Testis (tissue), 2 donors: ENCODE results near the gene OR8A1.

Source experiments
- POLR2A ChIP-seq: fragments of 450-650 bp; IDR thresholded peaks from one replicate; pipeline ENCODE4 v1.6.1; 2017; ENCODE audit warnings: antibody characterized with exemption, mild to moderate bottlenecking, moderate library complexity
- TF ChIP-seq, protein P1 (sequence below), 3 experiments: fragments of 450-650 bp in 2 of 3; fragments of 200-600 bp in 1 of 3; sonication (generic) in 1 of 3; IDR thresholded peaks; one replicate each; pipeline ENCODE4 v1.5.1; 2016 to 2019; ENCODE audit warnings: antibody characterized with exemption in 3 of 3, mild to moderate bottlenecking in 2 of 3, moderate library complexity in 1 of 3

DNA sequence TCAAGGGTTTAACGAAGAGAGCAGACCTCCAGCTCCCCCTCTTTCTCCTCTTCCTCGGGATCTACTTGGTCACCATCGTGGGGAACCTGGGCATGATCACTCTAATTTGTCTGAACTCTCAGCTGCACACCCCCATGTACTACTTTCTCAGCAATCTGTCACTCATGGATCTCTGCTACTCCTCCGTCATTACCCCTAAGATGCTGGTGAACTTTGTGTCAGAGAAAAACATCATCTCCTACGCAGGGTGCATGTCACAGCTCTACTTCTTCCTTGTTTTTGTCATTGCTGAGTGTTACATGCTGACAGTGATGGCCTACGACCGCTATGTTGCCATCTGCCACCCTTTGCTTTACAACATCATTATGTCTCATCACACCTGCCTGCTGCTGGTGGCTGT lies 363 bp downstream of the OR8A1 start:
- TF ChIP-seq POLR2A, result no peak
- TF ChIP-seq, protein P1, sequence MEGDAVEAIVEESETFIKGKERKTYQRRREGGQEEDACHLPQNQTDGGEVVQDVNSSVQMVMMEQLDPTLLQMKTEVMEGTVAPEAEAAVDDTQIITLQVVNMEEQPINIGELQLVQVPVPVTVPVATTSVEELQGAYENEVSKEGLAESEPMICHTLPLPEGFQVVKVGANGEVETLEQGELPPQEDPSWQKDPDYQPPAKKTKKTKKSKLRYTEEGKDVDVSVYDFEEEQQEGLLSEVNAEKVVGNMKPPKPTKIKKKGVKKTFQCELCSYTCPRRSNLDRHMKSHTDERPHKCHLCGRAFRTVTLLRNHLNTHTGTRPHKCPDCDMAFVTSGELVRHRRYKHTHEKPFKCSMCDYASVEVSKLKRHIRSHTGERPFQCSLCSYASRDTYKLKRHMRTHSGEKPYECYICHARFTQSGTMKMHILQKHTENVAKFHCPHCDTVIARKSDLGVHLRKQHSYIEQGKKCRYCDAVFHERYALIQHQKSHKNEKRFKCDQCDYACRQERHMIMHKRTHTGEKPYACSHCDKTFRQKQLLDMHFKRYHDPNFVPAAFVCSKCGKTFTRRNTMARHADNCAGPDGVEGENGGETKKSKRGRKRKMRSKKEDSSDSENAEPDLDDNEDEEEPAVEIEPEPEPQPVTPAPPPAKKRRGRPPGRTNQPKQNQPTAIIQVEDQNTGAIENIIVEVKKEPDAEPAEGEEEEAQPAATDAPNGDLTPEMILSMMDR (IDR thresholded peaks at IDR 0.05), result no peak
